Heart right ventricle (tissue), 16 donors: ENCODE measurements around the gene SLF1. TPM values are rescaled to one million over a fixed set of nuclear protein-coding genes. Genes with fewer than 3 reads are reported as not detected.
"Not testable (repeated sequence)": the region's sequence is repeated elsewhere in the genome, so short reads cannot be mapped to it uniquely, and the experiment has no call there.

Experiments used
- ATAC-seq, 8 donors: fragments of 200-7000 bp; cut with Tn5 transposase; one replicate each; pipeline ENCODE4 v1.9.1; 2020; ENCODE audit warnings: mild to moderate bottlenecking in 8 of 8, moderate library complexity in 8 of 8, moderate number of reproducible peaks in 1 of 8
- DNase-seq, 2 donors: peaks; one replicate each; pipeline ENCODE4 v3.0.0-alpha.2; 2020
- H3K27ac ChIP-seq, 10 donors: fragments of 200-600 bp; sonication (generic) in 2 of 10; one replicate each; pipeline versions ENCODE4 v1.5.0 to v1.8.0; 2020 to 2022; ENCODE audit warnings: mild to moderate bottlenecking in 3 of 10
- H3K27me3 ChIP-seq, 7 donors: fragments of 200-600 bp; one replicate each; pipeline ENCODE4 v1.8.0; 2021 to 2022; ENCODE audit warnings: mild to moderate bottlenecking in 2 of 7
- H3K36me3 ChIP-seq, 9 donors: fragments of 200-600 bp; sonication (generic) in 1 of 9; one replicate each; pipeline versions ENCODE4 v1.5.0 to v1.8.0; 2020 to 2022; ENCODE audit warnings: mild to moderate bottlenecking in 2 of 9
- H3K4me1 ChIP-seq, 9 donors: fragments of 200-600 bp; sonication (generic) in 1 of 9; one replicate each; pipeline versions ENCODE4 v1.5.0 to v1.8.0; 2020 to 2022; ENCODE audit warnings: mild to moderate bottlenecking in 4 of 9
- H3K4me3 ChIP-seq, 10 donors: fragments of 200-600 bp; sonication (generic) in 2 of 10; one replicate each; pipeline versions ENCODE4 v1.5.0 to v1.8.0; 2020 to 2022; ENCODE audit warnings: mild to moderate bottlenecking in 7 of 10, moderate library complexity in 2 of 10
- H3K9me3 ChIP-seq, 11 donors: fragments of 200-600 bp in 10 of 11; sonication (generic) in 2 of 11; one replicate each; pipeline versions ENCODE4 v1.5.0 to v1.8.0; 2013 to 2022; ENCODE audit warnings: mild to moderate bottlenecking in 2 of 11, control low read depth in 1 of 11, moderate library complexity in 1 of 11
- CTCF ChIP-seq, 9 donors: fragments of 200-600 bp; sonication (generic) in 2 of 9; IDR thresholded peaks; one replicate each; pipeline versions ENCODE4 v1.5.0 to v1.8.0; 2021 to 2022; ENCODE audit warnings: antibody characterized with exemption in 9 of 9, mild to moderate bottlenecking in 5 of 9, moderate library complexity in 1 of 9
- WGBS, 2 donors: extraction: QIAGEN DNeasy Blood & Tissue Kit; methylation state at CpG; one replicate each; pipeline ENCODE4 v1.1.7; 2013; ENCODE audit warnings: inconsistent platforms in 1 of 2; 5-methylcytosine and 5-hydroxymethylcytosine counted together
- intact Hi-C, 10 donors: fragments of 100-400 bp; cut with DNase I; formaldehyde crosslinking; loops; one replicate each; pipeline versions ENCODE4 v1.11.1 to v1.14.2; 2022
- long read RNA-seq, 3 donors: library from polyadenylated mRNA; unstranded; transcript quantifications; one replicate each; pipeline ENCODE4 v2.0.0, GENCODE V29; 2020 to 2021
- polyA plus RNA-seq, 2 donors: library from polyadenylated mRNA; stranded (reverse); fragments of 200-250 nt; gene quantifications; one replicate each; pipeline ENCODE4 v1.2.3, GENCODE V29; 2013
- total RNA-seq, 10 donors: library from RNA; stranded (reverse); fragmentation: NEBNext Ultra II Directional in 3 of 10; extraction: Animal tissue kit (Norgen Biotek cat#: 25700) in 3 of 10; gene quantifications; one replicate each; pipeline versions ENCODE4 v1.2.1 to v1.2.4, GENCODE V29; 2021 to 2023
- donor health status: Arrhythmogenic right ventricular cardiomyopathy.
- donor health status: ischemic (EF 13 %, LVEDD 7.1; RV severe dilation, severe dysfunction).
- donor health status: healthy with polysubstance abuse.
- donor health status: DM: no; HTN: yes; CAD: no.
- donor health status: DM: no; HTN: no; CAD: no.
- donor health status: ischemic (EF 25% LVEDD 6.9; RV normal size, moderate dysfunction).
- donor health status: ischemic (EF 25% LVEDD 5.7; RV mildly dilated, moderate dysfunction).
- donor health status: healthy.
- donor health status: DM: yes; HTN: yes; CAD: no.
- donor health status: Ischemic cardiomyopathy.
- donor health status: ischemic (EF 35%, LVEDD 5.7; RV mildly dilated, moderate dysfunction).
- donor health status: nonischemic (EF 11% LVEDD 7.7; RV severe dilation, severe dysfunction).
- donor health status: DM: yes; HTN: yes; CAD: no.
- donor health status: PGD.
- donor health status: ischemic (EF 29% LVEDD 5.4; RV normal size, mild dysfunction).
- donor health status: nonischemic (EF 23%, LVEDD 6.1; RV moderate dilation, normal function).

SLF1 gene
- total RNA-seq = 10 to 100 TPM in 1 of 10 donors, 1 to 10 TPM in 9; 3.4 to 10.0 (median 5.0) TPM
- 1 to 10 TPM; 2.3 to 3.8 TPM for polyA plus RNA-seq
- long read RNA-seq, donor 1, full-length matches to known transcripts = 1 of 5 reads
- long read RNA-seq, donor 1, partial matches to known transcripts = 2 of 5 reads
- long read RNA-seq, donor 1, other reads (novel, unspliced or antisense) = 2 of 5 reads
- long read RNA-seq, donor 2, full-length matches to known transcripts = 1 of 4 reads
- long read RNA-seq, donor 2, partial matches to known transcripts = 1 of 4 reads
- long read RNA-seq, donor 2, other reads (novel, unspliced or antisense) = 2 of 4 reads
- long read RNA-seq, donor 3, full-length matches to known transcripts = 1 of 4 reads
- long read RNA-seq, donor 3, partial matches to known transcripts = 3 of 4 reads
- long read RNA-seq, donor 3, other reads (novel, unspliced or antisense) = 0 of 4 reads

GRCh38 chr5:94618493-94619328 is at the start of gene SLF1, which contains the start of gene KIAA0825:
TSS of gene SLF1 (plus strand) at chr5:94618669. CDS start at chr5:94628811, 10,142 bp downstream.
TSS of gene KIAA0825 (minus strand) at chr5:94618604. CDS start at chr5:94537126, 81,478 bp downstream.
- intact Hi-C loops = no loop called here
- Histone ChIP-seq H3K27ac (peak within 1 kb of the TSS; percentile 24 to 85 (median 78)), H3K27me3 (no peaks in the 10 kb centered on the region), H3K4me1 (peaks cover 0 to 44% (median 24%) of the 10 kb centered on the region in 9 donors), H3K4me3 (peak within 1 kb of the TSS; percentile 64 to 94 (median 86)), H3K9me3 (no peaks in the 10 kb centered on the region), H3K36me3 (no peaks in the 10 kb centered on the region)
- TF ChIP-seq CTCF (IDR thresholded peaks at IDR 0.05) = no peak
- ATAC-seq = peak; percentile 97 to 100 (median 99)
- 0% methylated on average over 63 of the region's 63 CpGs for WGBS, 2 donors
- peak; percentile 85 for DNase-seq

GRCh38 chr5:94571415-94571814 is 47.1 kb upstream of the SLF1 start:
- no peak for TF ChIP-seq CTCF (IDR thresholded peaks at IDR 0.05)
- Histone ChIP-seq H3K27ac (no peak overlapping the region), H3K27me3 (no peaks in the 10 kb centered on the region), H3K4me1 (no peaks in the 10 kb centered on the region), H3K9me3 (no peaks in the 10 kb centered on the region), H3K4me3 (no peak overlapping the region), H3K36me3 (no peaks in the 10 kb centered on the region)
- ATAC-seq = no peak
- DNase-seq = no peak
- intact Hi-C loops = no loop called here

GRCh38 chr5:94573349-94573748 is 45.1 kb upstream of the SLF1 start:
- H3K4me1 ChIP-seq, ATAC-seq, H3K36me3 ChIP-seq, H3K27me3 ChIP-seq, H3K27ac ChIP-seq, intact Hi-C loops, H3K9me3 ChIP-seq, DNase-seq, H3K4me3 ChIP-seq: not testable (repeated sequence)
- WGBS, 2 donors = 85 to 97% methylated on average over 1 of the region's 1 CpG

GRCh38 chr5:94575196-94575595 is 43.3 kb upstream of the SLF1 start:
- Histone ChIP-seq H3K4me3 (no peak overlapping the region), H3K4me1 (peaks cover 0 to 6% (median 0%) of the 10 kb centered on the region in 9 donors), H3K27ac (peak overlapping the region in 1 of 10 donors; percentile 61), H3K9me3 (no peaks in the 10 kb centered on the region), H3K27me3 (no peaks in the 10 kb centered on the region), H3K36me3 (no peaks in the 10 kb centered on the region)
- intact Hi-C loops = no loop called here
- DNase-seq (no peak), ATAC-seq (no peak)
- WGBS, 2 donors = 84% methylated on average over 4 of the region's 4 CpGs
- no peak for TF ChIP-seq CTCF (IDR thresholded peaks at IDR 0.05)
